NCI-H2171 treated with DMSO at 0.1 percent for 48 hours (cell line): Measurements from ENCODE around the gene DDX53.

Experiments
- DNase-seq: peaks from one replicate; lab custom pipeline; 2025; lab: John Stamatoyannopoulos, UW

DDX53 gene

DNA sequence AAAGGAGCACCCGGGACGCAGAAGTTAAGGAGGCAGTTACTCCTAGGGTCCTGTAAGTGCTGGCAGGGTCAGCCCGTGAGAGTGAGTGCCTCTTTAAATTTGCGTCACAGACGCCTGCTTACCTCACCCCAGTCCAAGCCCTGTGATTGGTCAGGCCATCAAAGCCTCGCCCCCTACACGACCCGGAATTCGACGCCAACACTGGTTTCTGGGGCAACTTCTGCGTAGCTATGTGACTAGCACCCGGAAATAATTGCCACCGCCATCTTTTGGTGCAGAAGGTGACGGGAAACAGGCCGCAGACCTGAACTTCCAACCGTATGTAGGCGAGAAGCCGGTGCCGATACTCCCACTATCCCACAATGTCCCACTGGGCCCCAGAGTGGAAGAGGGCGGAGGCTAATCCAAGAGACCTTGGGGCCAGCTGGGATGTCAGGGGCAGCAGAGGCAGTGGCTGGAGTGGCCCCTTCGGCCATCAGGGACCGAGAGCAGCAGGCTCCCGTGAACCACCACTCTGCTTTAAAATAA lies at the start of gene DDX53:
DDX53 (plus strand) TSS at position 265 of the 528 bp plus-strand sequence; CDS start at position 363, 98 bp downstream.
- DNase-seq = no peak

DNA sequence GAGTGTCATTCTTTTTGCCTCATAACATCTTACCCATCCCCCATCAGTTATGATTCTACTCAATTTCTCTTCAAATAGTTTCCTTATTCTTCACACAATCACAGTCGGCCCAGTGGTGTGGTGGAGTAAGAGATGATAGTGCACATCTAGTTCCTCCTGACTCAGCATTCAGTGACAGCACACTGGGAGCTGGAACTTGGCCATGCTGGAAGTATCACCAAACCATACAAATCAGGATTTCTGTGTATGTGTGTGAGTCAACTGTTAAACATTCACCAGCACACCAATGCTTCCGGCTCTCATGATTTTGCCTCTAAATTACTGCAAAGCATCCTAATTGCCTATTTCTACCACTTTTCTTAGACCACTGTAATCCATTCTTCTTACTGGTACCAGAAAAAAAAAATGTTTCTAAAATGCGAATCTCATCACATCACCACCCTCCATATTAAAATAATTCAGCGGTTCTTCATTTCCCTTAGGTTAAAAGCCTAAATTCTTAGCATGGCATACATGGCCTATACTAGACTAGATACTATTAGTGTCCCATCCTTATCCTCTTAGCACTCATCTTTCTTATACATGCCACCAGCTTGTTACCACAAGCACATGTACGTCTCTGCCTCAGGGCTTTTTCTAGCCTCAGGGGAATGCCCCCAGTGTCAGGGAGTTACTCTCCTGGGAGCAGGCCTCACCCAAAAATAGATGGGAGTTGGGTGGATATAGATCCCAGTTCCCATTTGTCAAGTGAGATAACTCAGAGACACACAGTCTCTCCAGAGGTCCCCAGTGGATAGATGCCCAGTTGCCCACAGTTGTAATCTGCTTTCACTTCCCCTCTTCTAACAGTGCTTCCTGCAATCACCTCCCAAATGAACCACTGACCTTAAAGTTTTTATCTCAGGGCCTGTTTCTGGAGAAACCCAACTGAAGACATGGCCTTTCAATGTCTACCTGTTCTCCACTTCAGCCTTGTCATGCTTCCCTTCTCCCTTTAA lies 49.2 kb upstream of the DDX53 start:
- DNase-seq = no peak

DNA sequence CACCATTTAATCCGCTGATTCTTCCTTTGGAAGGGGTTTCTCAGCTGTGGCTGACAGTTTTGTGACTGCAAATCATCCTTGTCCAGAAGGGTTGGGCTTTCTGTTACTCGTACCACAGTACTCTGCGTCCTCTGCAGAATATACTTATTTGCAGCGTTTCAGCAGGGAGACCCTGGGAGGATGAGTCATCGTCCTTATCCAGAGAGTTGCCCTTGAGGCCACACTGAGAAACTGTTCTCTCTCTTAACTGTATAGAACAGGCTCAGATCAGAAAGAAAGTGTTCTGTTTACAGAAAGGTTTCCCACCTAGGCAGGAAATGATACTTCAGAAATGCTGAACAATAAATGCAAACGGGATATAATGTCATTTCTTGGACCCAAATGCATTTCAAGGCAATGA lies 47.8 kb upstream of the DDX53 start:
- DNase-seq = no peak

DNA sequence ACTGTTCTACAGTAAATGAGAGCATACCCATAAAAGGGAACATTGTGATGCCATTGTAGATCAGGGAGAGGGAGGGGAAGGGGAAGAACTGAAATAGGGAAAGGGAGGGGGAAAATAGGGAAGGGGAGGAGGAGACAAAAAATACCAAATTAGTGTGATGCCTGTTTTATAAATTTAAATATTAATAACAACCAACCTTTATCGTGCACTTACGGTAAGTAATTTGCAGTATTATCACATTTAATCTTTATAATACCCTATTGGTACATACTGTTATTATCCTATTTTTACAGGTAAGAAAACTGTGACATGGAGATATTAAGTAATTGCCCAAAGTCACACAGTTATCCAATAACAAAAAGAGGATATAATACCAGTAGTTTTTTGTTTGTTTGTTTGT lies 41.5 kb upstream of the DDX53 start:
- no peak for DNase-seq

DNA sequence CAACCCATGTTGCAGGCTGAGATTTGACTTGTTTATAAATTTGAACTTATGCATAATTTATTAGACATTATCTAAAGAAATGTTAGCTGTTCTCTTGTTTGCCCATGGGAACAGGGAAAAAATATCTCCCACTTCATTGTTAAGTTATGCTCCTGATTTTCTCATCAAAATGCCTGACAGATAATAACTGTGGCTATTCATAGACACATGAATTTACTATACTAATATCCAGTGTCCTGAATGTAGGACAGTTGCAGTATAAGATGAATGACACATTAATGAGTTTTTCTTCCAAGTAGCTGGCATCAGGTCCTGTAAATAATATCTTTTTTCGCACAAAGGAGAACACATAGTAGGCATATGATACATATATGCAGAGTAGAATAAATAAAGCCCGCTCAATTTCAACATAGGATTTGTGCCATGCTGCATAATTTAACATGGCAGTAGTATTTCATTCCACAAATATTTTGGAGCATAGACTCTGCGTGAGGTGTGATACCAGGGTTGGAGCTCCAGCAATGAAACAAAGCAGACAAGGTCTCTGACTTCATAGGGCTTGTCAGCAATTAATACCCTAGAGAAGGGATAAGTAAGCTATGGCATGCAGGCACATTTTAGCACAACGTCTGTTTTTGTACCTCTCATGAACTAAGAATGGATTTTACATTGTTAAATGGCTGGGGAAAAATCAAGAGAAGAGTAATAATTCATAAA lies 40.4 kb upstream of the DDX53 start:
- DNase-seq = no peak

DNA sequence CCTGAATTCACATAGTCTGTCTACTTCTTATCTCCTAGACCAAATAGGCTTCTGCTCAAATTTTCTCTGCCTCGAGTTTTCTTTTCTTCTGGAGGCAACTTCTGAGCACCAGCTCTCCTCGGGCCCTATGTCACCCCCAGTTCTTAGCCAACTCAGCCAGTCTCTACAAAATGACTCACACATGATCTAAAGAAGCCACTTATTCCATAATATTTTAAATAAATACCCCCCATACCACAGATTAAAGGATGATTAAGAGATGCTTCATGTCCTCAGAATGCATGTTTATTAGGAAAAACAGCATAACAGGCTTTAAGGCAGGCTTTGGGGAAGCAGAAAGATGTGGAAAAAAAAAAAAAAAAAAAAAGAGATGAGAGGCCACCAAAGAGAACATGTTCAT lies 36.6 kb upstream of the DDX53 start:
- no peak for DNase-seq

DNA sequence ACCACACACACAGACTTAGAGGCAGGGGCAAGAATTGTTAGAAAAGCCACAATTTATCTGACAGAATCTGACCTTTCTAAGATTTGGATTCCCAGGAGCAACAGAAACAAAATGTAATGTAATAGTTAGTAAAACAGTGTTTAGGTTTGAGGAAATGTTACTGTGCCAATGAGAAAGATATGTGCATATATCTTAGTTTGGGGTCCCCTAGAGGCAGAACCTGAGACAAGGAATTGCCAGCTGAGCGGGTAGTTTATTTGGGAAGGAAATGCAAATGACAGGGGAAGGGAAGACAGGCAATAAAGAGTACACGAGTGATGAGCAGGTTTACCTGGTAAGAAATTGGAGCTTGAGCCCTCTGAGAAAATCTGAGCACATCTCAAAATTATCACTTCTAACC lies 31.3 kb upstream of the DDX53 start:
- no peak for DNase-seq

DNA sequence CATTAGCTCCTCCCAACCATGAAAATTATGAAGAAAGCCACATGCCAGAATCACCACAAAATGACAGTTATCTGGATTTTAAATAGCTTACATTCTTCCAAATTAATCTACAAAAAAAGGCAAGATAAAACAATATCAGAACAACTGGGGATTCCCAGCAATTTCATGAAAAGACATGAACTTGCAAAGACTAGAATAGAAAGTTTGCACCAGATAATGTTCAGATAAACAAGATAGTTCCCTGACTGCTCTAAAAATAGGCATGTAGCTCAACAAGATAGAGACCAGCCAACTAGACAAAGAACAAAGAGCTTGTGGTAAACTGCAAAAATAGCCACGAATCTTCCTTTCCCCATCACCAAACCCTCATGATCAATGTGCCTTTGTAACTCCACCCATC lies 30.3 kb upstream of the DDX53 start:
- DNase-seq = no peak

DNA sequence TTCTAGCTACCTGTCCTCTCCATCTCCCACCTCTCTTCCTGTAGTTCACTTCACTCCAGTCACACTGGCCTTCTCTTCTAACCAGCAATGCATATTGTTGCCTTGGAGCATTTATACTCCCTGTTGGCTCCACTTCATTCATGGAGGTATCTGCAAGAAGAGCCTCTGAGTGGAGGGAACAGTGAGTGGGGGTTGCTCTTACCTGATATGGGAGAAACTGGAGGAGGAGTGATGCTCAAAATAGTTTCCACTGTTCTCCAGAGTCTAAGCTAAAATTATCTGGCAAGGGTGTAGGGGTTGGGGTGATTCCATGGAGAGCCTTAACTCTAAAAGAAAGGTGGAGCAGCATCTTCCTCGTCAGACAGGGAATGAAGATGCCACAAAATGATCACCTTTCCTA lies 28.9 kb upstream of the DDX53 start:
- DNase-seq = no peak

DNA sequence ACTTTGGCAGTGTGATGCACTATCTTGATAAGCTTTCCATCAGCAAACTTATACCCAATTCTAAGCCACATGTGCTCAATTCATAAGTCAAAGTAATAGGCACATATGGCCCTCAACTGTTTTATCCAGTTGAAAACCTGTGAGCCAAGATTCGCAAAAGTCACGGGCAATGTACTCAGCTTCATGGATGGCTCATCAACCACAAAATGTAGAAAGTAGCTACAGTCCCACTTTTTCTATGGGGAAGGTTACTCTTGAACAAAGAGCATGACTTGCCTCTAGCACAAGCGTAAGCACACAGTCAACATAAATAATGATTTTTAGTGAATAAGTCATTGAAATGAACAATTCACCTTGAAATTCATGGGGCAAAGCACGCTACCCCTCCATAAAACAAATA lies 25.1 kb upstream of the DDX53 start:
- DNase-seq = no peak

DNA sequence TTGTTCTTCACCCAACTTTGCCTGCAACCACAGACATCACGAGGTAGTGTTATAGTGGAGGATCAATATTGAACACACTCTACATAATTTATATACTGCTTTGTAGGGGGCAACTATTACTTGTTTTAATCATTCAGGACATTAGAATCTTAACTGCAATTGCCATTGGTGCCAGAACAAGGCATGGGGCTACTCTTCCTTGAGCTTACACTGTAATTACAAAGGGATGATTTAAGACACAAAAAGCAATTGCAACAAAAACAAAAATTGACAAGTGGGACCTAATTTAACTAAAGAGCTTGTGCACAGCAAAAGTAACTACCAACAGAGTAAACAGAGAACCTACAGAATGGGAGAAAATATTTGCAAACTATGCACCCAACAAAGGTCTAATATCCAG lies 24.0 kb upstream of the DDX53 start:
- DNase-seq = no peak

DNA sequence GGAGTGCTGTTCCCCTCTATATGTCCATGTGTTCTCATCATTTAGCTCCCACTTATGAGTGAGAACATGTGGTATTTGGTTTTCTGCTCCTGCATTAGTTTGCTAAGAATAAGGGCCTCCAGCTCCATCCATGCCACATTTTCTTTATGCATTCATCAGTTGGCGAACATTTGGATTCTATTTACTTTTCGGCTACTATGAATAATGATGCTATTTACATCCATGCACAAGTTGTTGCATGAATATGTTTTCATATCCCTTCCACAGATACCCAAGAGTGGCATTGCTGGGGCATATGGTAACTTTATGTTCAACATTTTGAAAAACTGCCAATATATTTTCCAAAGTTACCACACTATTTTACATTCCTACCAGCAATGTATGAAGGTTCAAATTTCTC lies 13.8 kb upstream of the DDX53 start:
- DNase-seq = no peak

DNA sequence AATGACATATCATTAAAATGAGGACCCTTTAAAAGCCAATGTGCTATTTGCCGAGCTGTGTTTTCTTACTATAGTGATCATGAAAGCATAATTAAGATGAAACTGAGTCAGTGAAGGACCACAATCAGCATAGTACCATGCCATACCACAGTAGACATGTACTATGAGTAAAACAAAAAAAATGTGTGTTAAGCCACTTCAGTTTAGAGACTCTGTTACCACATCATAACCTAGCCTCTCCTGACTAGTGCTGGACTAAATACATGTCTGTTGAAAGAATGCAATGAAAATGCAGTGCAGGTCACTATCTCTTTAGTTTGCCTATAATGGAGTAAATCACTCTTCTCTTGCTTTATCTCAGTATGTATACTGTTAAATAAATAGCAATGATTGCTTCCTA lies 12.3 kb upstream of the DDX53 start:
- no peak for DNase-seq

DNA sequence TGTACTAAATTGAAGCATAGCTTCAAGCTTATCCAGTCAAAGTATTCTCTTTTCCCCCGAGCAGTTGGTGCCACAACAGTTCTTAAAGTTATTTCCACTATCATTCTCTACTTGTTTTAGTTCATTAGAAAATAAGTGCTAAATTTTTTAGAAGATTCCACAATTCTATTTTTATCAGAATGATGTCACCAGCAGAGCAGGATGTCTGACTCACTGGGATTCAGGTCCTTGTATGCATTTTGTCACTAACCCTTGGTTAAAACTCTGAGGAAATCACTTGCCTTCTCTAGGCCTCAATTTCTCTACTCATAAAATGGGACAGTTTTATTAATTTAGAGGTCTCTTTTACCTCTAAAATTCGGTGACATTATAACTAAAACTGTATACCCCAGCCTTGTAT lies 3.4 kb downstream of the DDX53 start:
- no peak for DNase-seq

DNA sequence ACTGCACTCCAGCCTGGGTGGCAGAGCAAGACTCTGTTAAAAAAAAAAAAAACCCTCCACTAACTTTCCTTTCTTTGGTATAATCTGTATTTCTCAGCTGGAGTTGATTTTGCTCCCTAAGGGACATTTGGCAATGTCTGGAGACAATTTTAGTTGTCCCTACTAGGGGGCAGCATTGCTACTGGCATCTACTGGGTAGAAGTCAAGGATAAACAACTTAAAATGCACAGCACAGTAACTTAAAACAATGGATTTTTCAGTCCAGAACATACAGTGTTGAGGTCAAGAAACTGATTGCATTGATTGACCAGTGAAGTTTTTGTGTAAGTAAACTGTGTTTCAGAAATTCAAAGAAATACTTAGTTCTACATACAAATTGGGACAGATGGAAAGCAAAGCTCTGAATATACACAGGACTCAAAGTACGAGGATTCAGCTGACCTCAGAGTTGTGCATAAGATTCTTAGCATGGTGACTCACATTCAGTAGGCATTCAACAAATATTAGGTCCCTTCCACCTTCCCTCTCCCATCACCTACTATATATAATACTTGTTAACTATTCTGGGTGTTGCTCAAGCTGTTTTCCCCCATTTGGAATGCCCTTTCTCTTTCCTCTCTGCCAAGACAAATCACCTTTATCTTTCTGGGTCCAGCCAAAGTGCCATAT lies 8.8 kb downstream of the DDX53 start:
- no peak for DNase-seq

DNA sequence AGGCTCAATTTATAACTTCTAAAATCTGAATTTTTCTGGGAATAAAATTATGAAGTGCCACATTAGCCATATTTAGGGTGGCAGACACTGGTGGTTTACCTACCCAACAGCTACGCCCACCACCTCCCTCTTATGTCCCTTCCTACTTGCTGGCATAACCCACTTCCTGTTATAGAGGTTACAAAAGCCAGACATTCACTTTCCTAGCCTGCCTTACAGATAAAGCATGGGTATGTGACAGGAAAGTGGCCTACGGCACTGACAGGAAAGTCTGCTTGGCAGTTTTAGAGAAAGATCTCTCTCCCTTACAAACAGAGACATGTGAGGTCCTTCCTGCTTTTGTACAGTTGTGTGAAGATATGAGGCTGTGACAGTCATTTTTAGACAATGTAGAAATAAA lies 12.4 kb downstream of the DDX53 start:
- DNase-seq = no peak

DNA sequence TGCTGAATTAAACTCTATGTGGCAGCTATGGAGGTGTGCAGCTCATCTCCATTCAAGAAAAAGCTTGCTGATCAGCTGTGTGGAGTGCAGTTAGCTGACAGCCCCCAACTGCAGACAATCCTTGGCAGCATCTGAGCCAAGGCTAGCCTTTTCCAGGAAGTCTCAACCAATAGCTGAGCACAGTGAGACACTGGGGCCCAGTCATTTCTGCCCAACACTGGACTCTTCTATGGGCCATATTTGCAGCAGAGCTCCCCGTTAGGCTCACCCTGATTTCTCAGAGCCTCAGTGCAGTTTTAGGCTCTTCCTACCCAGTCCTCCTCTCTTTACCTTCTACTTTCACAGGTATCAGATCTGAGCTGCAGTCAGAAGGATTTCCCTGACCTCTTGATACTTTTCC lies 12.9 kb downstream of the DDX53 start:
- no peak for DNase-seq

DNA sequence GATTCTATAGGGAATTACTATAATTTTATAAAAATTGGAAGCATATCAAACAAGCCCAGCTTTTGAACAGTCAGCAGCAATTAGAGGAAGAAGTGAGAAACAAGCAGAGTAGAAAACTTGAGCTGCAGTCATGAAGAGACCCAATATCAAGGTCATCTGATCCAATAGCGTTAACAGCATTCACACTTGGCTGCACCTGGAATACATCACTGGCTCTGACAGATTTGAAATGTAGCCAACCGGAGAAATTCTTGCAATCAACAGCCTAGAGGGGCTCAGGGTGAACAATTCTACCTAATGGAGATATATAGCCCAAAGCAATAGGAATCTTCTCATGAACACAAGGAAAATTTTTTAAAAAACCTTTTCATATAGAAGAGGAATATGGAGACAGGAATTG lies 13.6 kb downstream of the DDX53 start:
- DNase-seq = no peak

DNA sequence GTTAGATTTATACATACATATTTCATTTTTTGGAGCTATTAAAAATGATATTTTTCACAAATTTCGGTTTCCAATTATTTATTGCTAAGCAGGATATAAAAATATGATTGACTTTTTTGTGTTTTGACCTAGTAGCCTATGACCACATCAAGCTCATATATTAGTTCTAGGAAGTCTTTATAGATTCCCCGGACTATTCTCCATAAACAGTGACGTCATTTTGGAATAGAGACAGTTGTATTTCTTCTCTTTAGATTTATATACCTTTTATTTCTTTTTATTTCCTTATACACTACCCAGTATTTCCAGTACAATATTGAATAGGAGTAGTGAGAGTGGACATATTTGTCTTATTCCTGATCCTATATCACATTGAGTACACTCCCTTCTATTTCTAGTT lies 31.8 kb downstream of the DDX53 start:
- no peak for DNase-seq

DNA sequence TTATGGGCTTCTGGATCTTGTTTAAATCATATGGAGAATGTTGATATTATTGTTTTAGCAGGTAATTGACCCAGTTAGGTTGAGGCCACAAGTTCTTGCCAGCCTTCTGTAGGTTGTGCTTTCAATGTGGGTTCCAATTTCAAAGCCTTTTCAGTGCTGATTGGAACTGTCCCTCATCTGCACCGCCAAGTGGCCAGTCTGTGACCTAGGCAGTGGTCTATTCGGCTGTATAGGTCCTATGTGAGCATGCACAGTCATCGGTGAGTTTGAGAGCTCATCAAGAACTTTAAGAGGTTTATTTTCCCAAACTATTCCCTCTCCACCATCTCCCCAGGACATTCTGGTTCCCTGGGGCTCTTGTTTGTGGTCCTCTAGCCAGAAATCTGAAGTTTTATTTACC lies 35.7 kb downstream of the DDX53 start:
- no peak for DNase-seq

DNA sequence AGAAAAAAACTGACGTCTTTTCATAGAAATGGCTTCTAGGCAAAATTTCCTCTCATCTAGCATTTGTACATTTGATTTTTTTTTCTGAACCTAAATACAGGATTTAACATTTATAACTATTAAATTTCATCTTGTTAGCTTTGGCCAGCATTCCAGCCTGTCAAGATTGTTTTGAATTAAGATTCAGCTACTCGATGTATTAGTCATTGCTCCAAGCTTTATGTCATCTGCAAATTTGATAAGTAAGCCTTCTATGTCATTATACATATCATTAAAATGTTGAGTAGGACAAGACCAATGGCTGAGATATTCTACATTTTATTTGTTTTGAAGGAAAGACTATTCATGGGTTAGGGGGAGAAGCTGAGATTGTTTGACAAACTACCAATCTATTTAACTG lies 46.7 kb downstream of the DDX53 start:
- DNase-seq = no peak

DNA sequence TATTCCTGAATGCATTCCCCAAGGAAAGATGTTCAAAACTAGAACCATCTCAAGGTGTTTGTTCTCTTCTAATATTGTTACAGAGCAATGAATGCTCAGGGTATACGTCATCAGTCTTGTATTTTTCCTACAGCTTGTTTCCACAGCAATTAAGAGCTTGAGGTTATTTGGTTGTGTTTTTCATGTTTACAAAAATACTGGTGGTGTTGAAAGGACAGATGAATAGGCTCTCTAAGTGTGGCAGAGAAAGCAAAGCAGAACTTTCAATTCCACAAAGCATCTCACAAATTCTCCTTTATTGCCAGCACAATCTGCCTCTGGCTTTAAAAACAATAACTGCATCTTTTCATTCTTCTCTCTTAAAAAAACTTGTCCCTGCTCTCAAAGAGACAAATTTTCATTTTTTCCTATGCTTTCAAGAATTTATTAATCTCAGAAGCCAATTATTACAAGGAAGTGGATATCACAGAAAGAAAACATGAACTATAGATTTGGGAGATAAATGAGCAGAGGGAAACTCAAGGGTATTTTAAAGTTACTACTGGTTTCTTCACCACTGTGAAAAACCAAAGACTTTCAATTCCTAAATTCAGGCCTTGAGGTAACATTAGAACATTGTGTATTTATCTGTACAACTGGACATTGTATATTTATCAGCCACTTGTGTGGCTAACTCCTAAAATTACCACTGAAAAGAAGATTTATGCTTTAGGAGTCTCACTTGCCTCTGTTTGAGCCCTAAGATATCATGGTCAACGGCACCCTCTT lies 49.2 kb downstream of the DDX53 start:
- DNase-seq = no peak
